HG02610 (cell line): ENCODE measurements around the gene UGDH.

Experiments
- ATAC-seq: cut with Tn5 transposase; IDR thresholded peaks from one replicate; pipeline ENCODE4 v1.9.1; 2021; ENCODE audit warnings: mild to moderate bottlenecking, moderate library complexity; ENCODE audit not compliant: unreplicated experiment

The UGDH gene

GRCh38 chr4:39456946-39457763 lies 70.1 kb downstream of the UGDH start:
- no peak for ATAC-seq

- ATAC-seq, result no peak
Observed at GRCh38 chr4:39455486-39455885, 71.8 kb downstream of the UGDH start.

- no peak for ATAC-seq
Observed at GRCh38 chr4:39453738-39454137, 73.5 kb downstream of the UGDH start.

- no peak for ATAC-seq
Observed at GRCh38 chr4:39452860-39453587, 74.2 kb downstream of the UGDH start.

- ATAC-seq, result no peak
Observed at GRCh38 chr4:39452153-39452859, 74.9 kb downstream of the UGDH start.

- no peak for ATAC-seq
Observed at GRCh38 chr4:39451423-39452023, 75.7 kb downstream of the UGDH start.

- no peak for ATAC-seq
Observed at GRCh38 chr4:39450618-39451017, 76.6 kb downstream of the UGDH start.
